Endothelial cell of umbilical vein (primary cell): ENCODE measurements around the gene TTLL5. TPM values are rescaled to one million over a fixed set of nuclear protein-coding genes. Genes with fewer than 3 reads are reported as not detected.

Experiments
- BruUV-seq: library from RNA; stranded (reverse); fragments of 400-500 nt; replicated peaks from 2 replicates; lab custom pipeline; 2021; lab: Mats Ljungman, UMichigan
- CTCF ChIA-PET: fragments of 300-600, 350-600 bp; sonication (Branson Sonifier 250); formaldehyde crosslinking; loops from one replicate; lab custom pipeline; 2021; ENCODE audit warnings: antibody characterized with exemption, inconsistent platforms; lab: Charles Lee
- POLR2A ChIA-PET: fragments of 300-600, 350-600 bp; sonication (Branson Sonifier 250); formaldehyde crosslinking; loops from one replicate; lab custom pipeline; 2021; ENCODE audit warnings: antibody characterized with exemption, inconsistent platforms; lab: Charles Lee
- DNase-seq: peaks from one replicate; pipeline ENCODE4 v3.0.0-alpha.2; 2011; ENCODE audit warnings: low read depth, low spot score
- FAIRE-seq: peaks from 2 replicates; lab custom pipeline; 2011; peaks lifted over from hg19 to GRCh38; lab: Jason Lieb, UNC
- H2AFZ ChIP-seq: 2 replicates; pipeline ENCODE4 v1.6.0; 2012; ENCODE audit warnings: low read depth, low read length, control low read depth, inconsistent platforms
- H3K27ac ChIP-seq: 2 replicates; pipeline ENCODE4 v1.5.1; 2011; ENCODE audit warnings: low read depth, mild to moderate bottlenecking, control low read depth, low read length, moderate library complexity; ENCODE audit not compliant: insufficient read depth
- H3K27me3 ChIP-seq, 2 experiments: 2 replicates each; pipeline versions ENCODE4 v1.6.0 to v1.6.1; 2011; ENCODE audit warnings: low read length in 2 of 2, mixed read lengths in 1 of 2; ENCODE audit not compliant: control insufficient read depth in 2 of 2, insufficient read depth in 2 of 2
- H3K36me3 ChIP-seq, 2 experiments: 2 replicates in 1 of 2; 3 replicates in 1 of 2; pipeline ENCODE4 v1.5.1; 2011; ENCODE audit warnings: low read length in 2 of 2, mild to moderate bottlenecking in 1 of 2, moderate library complexity in 1 of 2; ENCODE audit not compliant: control insufficient read depth in 2 of 2, insufficient read depth in 2 of 2; ENCODE audit errors: extremely low read depth in 1 of 2
- H3K4me1 ChIP-seq: 3 replicates; pipeline ENCODE4 v1.5.1; 2011; ENCODE audit warnings: mild to moderate bottlenecking, low read length; ENCODE audit not compliant: control insufficient read depth, insufficient read depth; ENCODE audit errors: extremely low read depth
- H3K4me2 ChIP-seq: 2 replicates; pipeline ENCODE4 v1.6.1; 2011; ENCODE audit warnings: low read length, control low read depth, mixed read lengths; ENCODE audit not compliant: insufficient read depth
- H3K4me3 ChIP-seq, 3 experiments: fragments of 200-600 bp in 1 of 3; sonication (generic), shearing (Covaris generic) in 1 of 3; replicated peaks in 1 of 3; 2 replicates each; pipeline ENCODE4 v1.5.1; 2011 to 2016; ENCODE audit warnings: control low read depth in 3 of 3, low read length in 3 of 3, mild to moderate bottlenecking in 2 of 3, inconsistent platforms in 1 of 3, low read depth in 1 of 3, moderate library complexity in 1 of 3; ENCODE audit not compliant: insufficient read depth in 1 of 3
- H3K79me2 ChIP-seq: 2 replicates; pipeline ENCODE4 v1.6.0; 2012; ENCODE audit warnings: low read length, inconsistent platforms; ENCODE audit not compliant: control insufficient read depth, insufficient read depth
- H3K9ac ChIP-seq: replicated peaks from 2 replicates; pipeline ENCODE3; 2011; ENCODE audit warnings: low read length, control low read depth; ENCODE audit not compliant: insufficient read depth; ENCODE audit errors: extremely low read depth
- H3K9me1 ChIP-seq: replicated peaks from 3 replicates; pipeline ENCODE4 v1.6.0; 2011; ENCODE audit warnings: mild to moderate bottlenecking, low read length; ENCODE audit not compliant: control insufficient read depth, insufficient read depth; ENCODE audit errors: extremely low read depth
- H3K9me3 ChIP-seq: replicated peaks from 2 replicates; pipeline ENCODE4 v1.5.1; 2012; ENCODE audit warnings: low read length, inconsistent platforms; ENCODE audit not compliant: control insufficient read depth, insufficient read depth
- H4K20me1 ChIP-seq: replicated peaks from 2 replicates; pipeline ENCODE3; 2011; ENCODE audit warnings: mild to moderate bottlenecking, low read length; ENCODE audit not compliant: control insufficient read depth, insufficient read depth; ENCODE audit errors: extremely low read depth
- CTCF ChIP-seq, 2 donors: IDR thresholded peaks; 1 replicate in 1 of 2; 2 replicates in 1 of 2; pipeline ENCODE4 v1.5.1; 2011; ENCODE audit warnings: low read length in 2 of 2, mild to moderate bottlenecking in 2 of 2, moderate library complexity in 2 of 2, control low read depth in 1 of 2, inconsistent platforms in 1 of 2, low read depth in 1 of 2; ENCODE audit not compliant: insufficient read depth in 1 of 2; ENCODE audit errors: extremely low read depth in 1 of 2
- FOS ChIP-seq: IDR thresholded peaks from 2 replicates; pipeline ENCODE4 v1.6.1; 2011; ENCODE audit warnings: mild to moderate bottlenecking, low read length, moderate library complexity, borderline replicate concordance; ENCODE audit not compliant: insufficient read depth
- POLR2AphosphoS5 ChIP-seq: IDR thresholded peaks from 2 replicates; pipeline ENCODE4 v1.6.1; 2012; ENCODE audit warnings: low read depth, mild to moderate bottlenecking, control low read depth, low read length, moderate library complexity; ENCODE audit not compliant: insufficient read depth
- dilution Hi-C: fragments of 300-500 bp; cut with MboI; formaldehyde crosslinking; loops from one replicate; pipeline ENCODE4 v1.15.0; 2019; ENCODE audit warnings: low sequenced_read_pairs; ENCODE audit not compliant: extremely low pct_ligation_motif_present
- intact Hi-C: fragments of 100-400 bp; cut with micrococcal nuclease; formaldehyde crosslinking; loops from one replicate; pipeline ENCODE4 v1.10.0; 2022
- polyA plus RNA-seq, 4 experiments: library from polyadenylated mRNA; depleted of rRNA in 3 of 4; stranded (reverse) in 3 of 4; unstranded in 1 of 4; fragments of >200 nt; gene quantifications; 2 replicates each; pipeline versions ENCODE4 v1.2.1 to v1.2.3, GENCODE V29; 2011 to 2012; ENCODE audit warnings: missing spikeins in 1 of 4
- total RNA-seq: library from RNA; stranded (reverse); gene quantifications from 2 replicates; pipeline ENCODE4 v1.2.3, GENCODE V29; 2021

Gene TTLL5
- total and polyA plus RNA-seq, 2 donors (not counting 3 experiments of a cell fraction or from before 2014, with no cell fraction given) = 33.2 to 93.6 TPM

GRCh38 chr14:75906680-75907280 lies 245.7 kb downstream of the TTLL5 start:
- Histone ChIP-seq H3K36me3 (peaks cover 0 to 7% of the 10 kb centered on the region in 2 experiments), H3K79me2 (no peaks in the 10 kb centered on the region), H3K9me3 (no peaks in the 10 kb centered on the region), H4K20me1 (no peaks in the 10 kb centered on the region), H3K4me3 (no peak overlapping the region), H2AFZ (no peak overlapping the region), H3K27ac (no peak overlapping the region), H3K27me3 (no peaks in the 10 kb centered on the region), H3K9me1 (no peaks in the 10 kb centered on the region), H3K4me2 (no peak overlapping the region), H3K4me1 (peaks cover 3% of the 10 kb centered on the region), H3K9ac (no peak overlapping the region)
- DNase-seq (peak; percentile 66), FAIRE-seq (peak; percentile 40)
- POLR2A ChIA-PET = no interaction called here
- TF ChIP-seq POLR2AphosphoS5 (no peak), FOS (no peak), CTCF (IDR thresholded peaks at IDR 0.05; ENCODE audit: extremely low read depth in 1 of 2, insufficient read depth in 1 of 2, low read depth in 1 of 2, low read length in 2 of 2) (peak; percentile 67 to 73)
- dilution Hi-C loops (no loop called here), intact Hi-C loops (loop anchor here (1.0 to 10.0 kb wide), 3 partner anchors 76 to 478 kb away; no protein-coding TSS in a partner anchor)
- CTCF ChIA-PET = interaction anchor here (0.5 to 5.1 kb wide), 82 partner anchors 11 to 480 kb away, joined by 3 to 282 read pairs (median 6); partner anchors contain the start of genes FLVCR2, IFT43 and TGFB3
- BruUV-seq = no TSS peak
